C4-2B (cell line): ENCODE results near the gene ZGPAT.

Experiments
- CTCF ChIP-seq: fragments of 450-650 bp; conservative IDR thresholded peaks from 2 replicates; pipeline ENCODE4 v1.5.1; 2017; ENCODE audit warnings: mild to moderate bottlenecking
- ZFX ChIP-seq: fragments of 450-650 bp; IDR thresholded peaks from 2 replicates; pipeline ENCODE4 v1.6.1; 2017

GRCh38 chr20:63712191-63712590 is 4.4 kb downstream of the ZGPAT start:
- no peak for TF ChIP-seq CTCF
- TF ChIP-seq ZFX, result no peak
